HG02571 (cell line): ENCODE data around the gene TSPAN31.
"Not testable (repeated sequence)": the region's sequence is repeated elsewhere in the genome, so short reads cannot be mapped to it uniquely, and the experiment has no call there.

Experiments used
- ATAC-seq: cut with Tn5 transposase; IDR thresholded peaks from one replicate; pipeline ENCODE4 v1.9.1; 2021; ENCODE audit warnings: mild to moderate bottlenecking, moderate library complexity; ENCODE audit not compliant: unreplicated experiment

TSPAN31 gene, protein sequence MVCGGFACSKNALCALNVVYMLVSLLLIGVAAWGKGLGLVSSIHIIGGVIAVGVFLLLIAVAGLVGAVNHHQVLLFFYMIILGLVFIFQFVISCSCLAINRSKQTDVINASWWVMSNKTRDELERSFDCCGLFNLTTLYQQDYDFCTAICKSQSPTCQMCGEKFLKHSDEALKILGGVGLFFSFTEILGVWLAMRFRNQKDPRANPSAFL

DNA sequence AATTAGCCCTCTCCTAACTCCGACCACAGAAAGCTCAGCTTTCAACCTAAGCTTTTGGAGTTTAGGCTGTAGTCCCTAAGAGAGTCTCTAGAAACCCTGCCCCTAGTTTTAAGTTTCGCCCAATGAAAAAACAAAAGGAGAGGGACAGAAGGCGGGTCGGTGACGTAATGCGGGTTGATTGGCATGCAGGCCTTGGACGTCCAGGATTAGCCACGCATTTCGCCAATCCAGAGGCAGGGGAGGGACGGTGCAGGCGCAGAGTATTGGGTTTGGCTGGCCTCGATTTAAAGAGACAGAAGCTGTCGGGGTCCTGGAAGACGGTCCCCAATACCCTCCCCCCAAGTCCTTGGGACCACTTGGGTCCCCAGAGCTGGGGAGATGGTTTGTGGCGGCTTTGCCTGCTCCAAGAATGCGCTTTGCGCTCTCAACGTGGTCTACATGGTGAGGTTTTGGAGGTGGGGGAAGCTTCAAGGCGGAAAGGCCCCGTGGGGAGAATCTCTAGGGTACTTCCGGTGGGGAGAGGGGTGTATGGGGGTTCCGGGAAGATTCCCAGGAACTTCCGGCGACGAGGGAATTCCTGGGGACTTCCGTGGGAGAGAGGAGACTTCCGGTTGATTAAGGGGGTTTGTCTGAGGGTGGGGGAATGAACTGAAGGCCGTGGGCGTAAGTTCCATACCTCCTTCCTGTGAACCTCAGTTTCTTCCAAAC lies at the start of gene TSPAN31:
Gene TSPAN31, plus strand, starts transcription at position 263 of the 708 bp plus-strand sequence. Its CDS starts 116 bp downstream, at position 379.
- ATAC-seq: peak; percentile 82

DNA sequence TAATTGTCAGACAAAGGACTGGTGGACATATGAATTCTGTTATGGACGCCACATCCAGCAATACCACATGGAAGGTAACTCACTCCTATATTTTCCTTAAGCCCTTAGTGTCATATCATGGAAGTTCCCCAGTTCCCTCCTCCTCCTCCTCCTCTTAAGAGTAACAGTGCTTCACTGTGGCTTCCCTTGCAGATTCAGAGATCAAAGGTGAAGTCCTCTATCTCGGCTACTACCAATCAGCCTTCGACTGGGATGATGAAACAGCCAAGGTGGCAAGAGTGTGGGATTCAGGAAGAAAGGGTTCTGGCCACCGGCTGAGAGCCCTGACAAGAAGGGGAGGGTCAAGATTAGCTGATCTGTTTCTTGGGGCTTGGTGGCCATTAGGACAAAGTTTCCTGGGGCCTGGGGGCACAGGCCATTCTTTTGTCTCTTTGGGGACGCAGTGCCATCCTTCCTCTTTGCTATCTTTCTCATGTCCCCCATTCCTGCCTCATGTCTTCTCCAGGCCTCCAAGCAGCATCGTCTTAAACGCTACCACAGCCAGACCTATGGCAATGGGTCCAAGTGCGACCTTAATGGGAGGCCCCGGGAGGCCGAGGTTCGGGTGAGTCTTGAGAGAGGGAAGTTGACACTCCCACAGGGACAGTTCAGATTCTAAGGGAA lies 48.9 kb upstream of the TSPAN31 start:
- no peak for ATAC-seq

GRCh38 chr12:57697076-57697475 lies 47.8 kb upstream of the TSPAN31 start:
- no peak for ATAC-seq

DNA sequence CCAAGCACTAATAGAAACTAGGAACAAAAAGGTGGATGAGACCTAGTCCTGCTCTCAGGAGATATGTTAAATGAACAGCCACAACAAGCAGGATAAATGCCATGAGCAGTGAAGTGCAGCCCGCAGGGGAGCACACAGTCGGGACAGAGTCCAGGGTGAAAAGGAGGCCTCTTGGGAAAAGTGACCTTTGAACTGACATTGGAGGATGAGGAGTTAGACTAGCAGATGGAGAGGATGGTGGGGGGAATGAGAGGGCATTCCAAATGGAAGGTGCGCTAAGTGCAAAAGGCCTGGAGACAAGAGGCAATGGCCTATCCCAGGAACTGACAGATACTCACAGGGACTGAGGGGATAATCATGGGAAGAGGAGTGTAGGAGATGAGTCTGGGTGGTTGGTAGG lies 46.4 kb upstream of the TSPAN31 start:
- no peak for ATAC-seq

- no peak for ATAC-seq
Observed at GRCh38 chr12:57700317-57700716, 44.5 kb upstream of the TSPAN31 start.

GRCh38 chr12:57707250-57707649 lies 37.6 kb upstream of the TSPAN31 start:
- ATAC-seq: no peak

- ATAC-seq: no peak
Observed at GRCh38 chr12:57708296-57708695, 36.5 kb upstream of the TSPAN31 start.

DNA sequence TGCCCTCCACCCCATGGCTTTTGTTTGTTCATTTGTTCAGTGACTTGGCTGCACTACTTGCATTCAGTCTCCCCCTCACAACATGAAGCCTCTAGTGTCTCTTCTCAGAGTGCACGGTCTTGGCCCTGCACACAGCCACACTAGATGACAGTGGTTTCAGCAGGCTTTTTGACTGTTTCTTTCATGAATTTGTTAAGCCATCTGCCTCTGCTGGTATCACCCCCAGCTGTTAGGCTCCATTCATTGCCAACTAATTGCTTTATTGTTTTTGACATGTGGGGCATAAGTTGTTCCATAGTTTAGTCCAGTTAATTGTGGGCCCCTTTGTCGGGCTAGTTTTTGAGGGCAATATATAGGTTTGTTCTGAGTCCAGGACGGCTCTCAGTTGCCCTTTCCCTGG lies 32.1 kb upstream of the TSPAN31 start:
- ATAC-seq: no peak

GRCh38 chr12:57713209-57713608 lies 31.6 kb upstream of the TSPAN31 start:
- no peak for ATAC-seq

DNA sequence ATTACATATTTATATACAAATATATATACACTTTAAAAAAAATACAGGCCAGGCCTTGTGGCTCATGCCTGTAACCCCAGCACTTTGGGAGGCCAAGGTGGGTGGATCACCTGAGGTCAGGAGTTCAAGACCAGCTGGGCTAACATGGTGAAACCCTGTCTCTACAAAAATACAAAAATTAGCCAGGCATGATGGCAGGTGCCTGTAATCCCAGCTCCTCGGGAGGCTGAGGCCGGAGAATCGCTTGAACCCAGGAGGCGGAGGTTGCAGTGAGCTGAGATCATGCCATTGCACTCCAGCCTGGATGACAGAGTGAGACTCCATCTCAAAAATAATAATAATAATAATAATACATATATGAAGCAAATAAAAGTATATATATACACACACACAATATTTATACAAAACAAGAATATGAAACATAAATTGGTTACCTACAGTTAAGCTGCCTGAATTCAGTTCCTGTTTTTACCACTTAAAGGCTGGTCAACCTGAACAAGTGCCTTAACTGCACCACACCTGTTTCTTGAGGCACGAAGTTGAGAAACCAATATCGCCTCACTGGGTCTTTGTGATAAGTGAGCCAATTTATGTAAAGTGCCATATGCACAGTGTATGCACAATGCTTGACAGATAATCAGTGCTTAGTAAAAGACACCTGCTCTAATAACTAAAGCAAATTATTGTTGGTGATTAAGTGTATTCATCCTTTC lies 29.6 kb upstream of the TSPAN31 start:
- ATAC-seq: not testable (repeated sequence)

DNA sequence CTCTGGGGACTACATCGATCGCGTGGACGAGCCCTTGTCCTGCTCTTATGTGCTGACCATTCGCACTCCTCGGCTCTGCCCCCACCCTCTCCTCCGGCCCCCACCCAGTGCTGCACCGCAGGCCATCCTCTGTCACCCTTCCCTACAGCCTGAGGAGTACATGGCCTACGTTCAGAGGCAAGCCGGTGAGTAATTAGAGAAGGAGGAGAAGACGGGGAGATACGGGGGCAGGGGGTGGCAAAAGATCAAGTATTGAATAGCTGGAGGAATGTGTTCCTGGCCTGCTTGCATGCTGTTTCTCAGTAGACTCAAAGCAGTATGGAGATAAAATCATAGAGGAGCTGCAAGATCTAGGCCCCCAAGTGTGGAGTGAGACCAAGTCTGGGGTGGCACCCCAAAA lies 29.1 kb upstream of the TSPAN31 start:
- no peak for ATAC-seq

DNA sequence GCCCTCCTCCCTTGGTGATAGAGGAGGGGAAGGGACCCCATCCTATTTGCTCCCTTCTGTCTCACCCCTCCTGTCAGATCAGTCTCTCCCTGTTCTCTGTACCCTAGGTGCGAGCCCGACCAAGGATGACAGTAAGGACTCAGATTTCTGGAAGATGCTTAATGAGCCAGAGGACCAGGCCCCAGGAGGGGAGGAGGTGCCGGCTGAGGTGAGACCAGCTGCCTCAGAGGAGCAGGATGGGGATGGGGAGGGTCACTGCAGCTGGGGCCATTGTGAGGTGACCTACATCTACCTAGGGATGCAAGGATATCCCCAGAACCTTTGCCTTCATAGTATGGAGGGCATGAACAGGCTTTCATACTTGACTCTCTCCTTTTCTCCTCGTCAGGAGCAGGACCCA lies 28.5 kb upstream of the TSPAN31 start:
- ATAC-seq: no peak

- no peak for ATAC-seq
Observed at GRCh38 chr12:57717131-57717530, 27.7 kb upstream of the TSPAN31 start.

DNA sequence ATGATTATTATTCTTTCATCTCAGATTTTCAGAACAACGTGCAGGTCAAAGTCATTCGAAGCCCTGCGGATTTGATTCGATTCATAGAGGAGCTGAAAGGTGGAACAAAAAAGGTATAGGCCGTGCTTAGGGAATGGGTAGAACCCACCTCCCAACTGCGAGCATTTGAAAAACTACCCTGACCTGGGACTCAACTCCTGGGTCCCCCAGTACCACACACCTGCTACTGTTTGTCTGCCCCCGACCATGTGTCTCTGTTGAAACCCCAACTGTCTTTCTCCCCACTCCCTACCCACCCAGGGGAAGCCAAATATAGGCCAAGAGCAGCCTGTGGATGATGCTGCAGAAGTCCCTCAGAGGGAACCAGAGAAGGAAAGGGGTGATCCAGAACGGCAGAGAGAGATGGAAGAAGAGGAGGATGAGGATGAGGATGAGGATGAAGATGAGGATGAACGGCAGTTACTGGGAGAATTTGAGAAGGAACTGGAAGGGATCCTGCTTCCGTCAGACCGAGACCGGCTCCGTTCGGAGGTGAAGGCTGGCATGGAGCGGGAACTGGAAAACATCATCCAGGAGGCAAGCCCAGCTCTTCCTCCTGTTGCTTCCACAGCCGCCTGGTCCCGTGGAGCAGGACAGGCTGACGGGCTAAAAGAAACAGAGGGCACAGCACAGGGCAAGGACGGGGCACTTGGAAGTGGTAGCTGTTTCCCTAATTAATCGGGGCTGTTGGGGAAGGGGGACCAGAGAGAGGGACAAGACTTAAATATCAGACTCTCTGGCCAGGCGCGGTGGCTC lies 26.8 kb upstream of the TSPAN31 start:
- no peak for ATAC-seq

GRCh38 chr12:57718641-57719528 lies 26.0 kb upstream of the TSPAN31 start:
- ATAC-seq: no peak

- no peak for ATAC-seq
Observed at GRCh38 chr12:57719777-57720605, 24.8 kb upstream of the TSPAN31 start.

DNA sequence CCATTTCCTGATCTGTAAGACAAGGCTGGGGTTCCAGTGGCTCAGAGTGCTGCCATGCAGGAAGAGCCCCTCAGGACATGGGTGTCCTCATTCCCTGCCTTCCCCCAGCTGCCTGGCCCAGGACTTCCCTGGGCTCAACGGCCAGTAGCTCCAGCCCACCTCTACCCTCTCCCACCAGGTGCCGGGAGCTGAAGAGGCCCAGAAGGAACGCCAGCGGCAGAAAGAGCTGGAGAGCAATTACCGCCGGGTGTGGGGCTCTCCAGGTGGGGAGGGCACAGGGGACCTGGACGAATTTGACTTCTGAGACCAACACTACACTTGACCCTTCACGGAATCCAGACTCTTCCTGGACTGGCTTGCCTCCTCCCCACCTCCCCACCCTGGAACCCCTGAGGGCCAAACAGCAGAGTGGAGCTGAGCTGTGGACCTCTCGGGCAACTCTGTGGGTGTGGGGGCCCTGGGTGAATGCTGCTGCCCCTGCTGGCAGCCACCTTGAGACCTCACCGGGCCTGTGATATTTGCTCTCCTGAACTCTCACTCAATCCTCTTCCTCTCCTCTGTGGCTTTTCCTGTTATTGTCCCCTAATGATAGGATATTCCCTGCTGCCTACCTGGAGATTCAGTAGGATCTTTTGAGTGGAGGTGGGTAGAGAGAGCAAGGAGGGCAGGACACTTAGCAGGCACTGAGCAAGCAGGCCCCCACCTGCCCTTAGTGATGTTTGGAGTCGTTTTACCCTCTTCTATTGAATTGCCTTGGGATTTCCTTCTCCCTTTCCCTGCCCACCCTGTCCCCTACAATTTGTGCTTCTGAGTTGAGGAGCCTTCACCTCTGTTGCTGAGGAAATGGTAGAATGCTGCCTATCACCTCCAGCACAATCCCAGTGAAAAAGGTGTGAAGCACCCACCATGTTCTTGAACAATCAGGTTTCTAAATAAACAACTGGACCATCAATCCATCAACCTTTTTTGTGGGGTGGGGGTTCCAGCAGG lies 23.9 kb upstream of the TSPAN31 start:
- no peak for ATAC-seq
